ENCODE measurements around the gene MRPS18A.

- no peak for TF ChIP-seq POLR2A (IDR thresholded peaks at IDR 0.05)
- TF ChIP-seq, protein P1, sequence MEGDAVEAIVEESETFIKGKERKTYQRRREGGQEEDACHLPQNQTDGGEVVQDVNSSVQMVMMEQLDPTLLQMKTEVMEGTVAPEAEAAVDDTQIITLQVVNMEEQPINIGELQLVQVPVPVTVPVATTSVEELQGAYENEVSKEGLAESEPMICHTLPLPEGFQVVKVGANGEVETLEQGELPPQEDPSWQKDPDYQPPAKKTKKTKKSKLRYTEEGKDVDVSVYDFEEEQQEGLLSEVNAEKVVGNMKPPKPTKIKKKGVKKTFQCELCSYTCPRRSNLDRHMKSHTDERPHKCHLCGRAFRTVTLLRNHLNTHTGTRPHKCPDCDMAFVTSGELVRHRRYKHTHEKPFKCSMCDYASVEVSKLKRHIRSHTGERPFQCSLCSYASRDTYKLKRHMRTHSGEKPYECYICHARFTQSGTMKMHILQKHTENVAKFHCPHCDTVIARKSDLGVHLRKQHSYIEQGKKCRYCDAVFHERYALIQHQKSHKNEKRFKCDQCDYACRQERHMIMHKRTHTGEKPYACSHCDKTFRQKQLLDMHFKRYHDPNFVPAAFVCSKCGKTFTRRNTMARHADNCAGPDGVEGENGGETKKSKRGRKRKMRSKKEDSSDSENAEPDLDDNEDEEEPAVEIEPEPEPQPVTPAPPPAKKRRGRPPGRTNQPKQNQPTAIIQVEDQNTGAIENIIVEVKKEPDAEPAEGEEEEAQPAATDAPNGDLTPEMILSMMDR (IDR thresholded peaks at IDR 0.05) = no peak
Observed at GRCh38 chr6:43648248-43648647, 39.3 kb downstream of the MRPS18A start.
